Non-pigmented ciliary epithelial cell (primary cell): ENCODE measurements around the gene CELF2.
"Not testable (repeated sequence)": the region's sequence is repeated elsewhere in the genome, so short reads cannot be mapped to it uniquely, and the experiment has no call there.

ENCODE experiments used
- DNase-seq: peaks from one replicate; pipeline ENCODE4 v3.0.0-alpha.2; 2010; ENCODE audit warnings: low read depth

The CELF2 gene

DNA sequence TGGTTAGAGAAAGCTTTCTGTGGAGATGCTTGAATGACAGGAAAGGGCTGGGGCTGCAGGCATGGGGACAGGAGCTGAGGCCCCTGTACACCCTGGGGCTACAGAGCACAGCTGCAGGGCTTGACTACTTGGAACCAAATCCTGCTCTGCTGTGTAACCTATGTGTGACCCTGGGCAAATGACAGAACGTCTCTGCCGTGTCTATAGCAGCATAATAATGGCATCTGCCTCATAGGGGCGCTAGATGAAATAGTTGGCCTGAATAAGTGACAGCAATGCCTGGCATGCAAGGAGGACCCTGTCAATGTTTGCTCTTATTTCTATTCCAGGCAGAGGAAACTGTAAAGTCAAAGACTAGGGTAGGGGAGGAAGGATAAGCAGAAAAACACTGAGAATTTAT lies 339.8 kb downstream of the CELF2 start:
- no peak for DNase-seq

DNA sequence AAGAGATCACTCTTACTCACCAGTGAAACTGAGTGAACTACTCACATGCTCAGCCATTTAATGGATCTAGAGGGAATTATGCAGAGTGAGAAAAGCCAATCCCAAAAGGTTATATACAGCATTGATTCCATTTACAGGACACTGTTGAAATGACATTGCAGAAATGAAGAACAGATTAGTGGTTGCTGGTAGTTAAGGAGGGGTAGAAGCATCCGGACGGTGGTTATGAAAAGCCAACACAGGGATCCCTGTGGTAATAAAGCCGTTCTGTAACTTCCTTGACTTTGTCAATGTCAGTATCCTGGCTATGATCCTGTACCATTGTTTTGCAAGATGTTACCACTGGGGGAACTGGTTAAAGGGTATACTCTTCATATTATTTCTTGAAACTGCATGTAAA lies 340.3 kb downstream of the CELF2 start:
- no peak for DNase-seq

DNA sequence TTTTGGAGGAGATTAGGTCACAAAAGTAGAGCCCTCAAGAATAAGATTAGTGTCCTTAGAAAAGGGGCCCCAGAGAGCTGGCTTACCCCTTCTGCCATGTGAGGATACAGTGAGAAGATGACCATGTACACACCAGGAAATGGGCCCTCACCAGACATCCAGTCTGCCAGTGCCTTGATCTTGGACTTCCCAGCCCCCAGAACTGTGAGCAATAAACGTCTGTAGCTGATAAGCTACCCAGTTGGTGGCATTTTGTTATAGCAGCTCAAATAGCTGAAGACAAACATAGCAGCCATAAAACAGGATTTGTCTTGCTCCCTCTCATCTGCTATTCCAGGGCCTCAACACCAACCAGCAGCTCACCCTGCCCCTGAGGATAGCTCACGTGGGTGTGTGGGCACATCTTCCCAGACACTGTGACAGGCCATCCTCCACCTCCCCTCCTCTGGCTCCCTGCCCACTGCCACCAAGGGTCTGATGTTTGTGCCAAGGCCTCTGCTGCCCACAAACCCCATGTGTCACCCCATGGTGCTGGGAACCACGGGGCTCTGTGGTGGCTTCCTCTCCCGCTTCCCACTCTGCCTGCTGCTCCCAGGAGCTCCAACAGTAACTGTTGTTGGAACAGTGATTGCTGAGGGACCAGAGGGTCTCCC lies 341.4 kb downstream of the CELF2 start:
- DNase-seq, result no peak

DNA sequence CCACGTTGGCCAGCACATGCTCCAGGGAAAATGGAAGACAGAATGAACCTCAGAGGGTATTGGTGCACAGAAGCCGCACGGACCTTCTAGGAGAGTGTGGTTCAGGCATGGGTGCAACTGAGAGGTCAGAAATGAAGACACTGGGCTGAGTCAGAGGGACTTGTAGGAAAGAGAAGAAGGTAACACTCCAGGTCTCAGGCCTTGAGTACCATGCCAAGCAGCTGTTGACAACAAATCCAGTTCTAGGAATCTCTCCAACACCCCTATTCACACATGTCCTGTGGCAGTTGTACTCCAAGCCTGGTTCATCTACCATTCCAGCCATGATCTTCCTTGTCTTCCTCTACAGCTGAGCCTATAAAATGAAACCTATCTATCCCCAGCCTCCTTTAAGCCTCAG lies 342.2 kb downstream of the CELF2 start:
- no peak for DNase-seq

DNA sequence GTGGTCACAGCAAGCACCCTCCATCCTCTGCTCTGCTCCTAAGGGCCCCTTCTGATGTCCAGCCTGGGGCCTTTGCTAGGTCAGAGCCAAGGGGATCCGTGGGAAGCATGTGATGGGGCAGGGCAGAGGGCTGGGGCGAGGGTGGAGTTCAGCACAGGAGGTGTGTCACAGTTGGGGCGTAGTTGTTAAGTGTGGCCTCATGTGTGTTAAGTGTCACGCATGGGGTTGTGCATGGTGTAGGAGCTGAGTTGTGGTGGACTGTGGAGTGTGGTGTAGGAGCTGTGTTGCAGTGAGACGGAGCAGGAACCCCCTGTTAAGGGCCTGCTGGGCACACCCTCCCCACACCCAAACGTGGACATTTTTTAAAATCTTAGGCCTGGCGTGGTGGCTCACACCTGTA lies 345.8 kb downstream of the CELF2 start:
- no peak for DNase-seq

DNA sequence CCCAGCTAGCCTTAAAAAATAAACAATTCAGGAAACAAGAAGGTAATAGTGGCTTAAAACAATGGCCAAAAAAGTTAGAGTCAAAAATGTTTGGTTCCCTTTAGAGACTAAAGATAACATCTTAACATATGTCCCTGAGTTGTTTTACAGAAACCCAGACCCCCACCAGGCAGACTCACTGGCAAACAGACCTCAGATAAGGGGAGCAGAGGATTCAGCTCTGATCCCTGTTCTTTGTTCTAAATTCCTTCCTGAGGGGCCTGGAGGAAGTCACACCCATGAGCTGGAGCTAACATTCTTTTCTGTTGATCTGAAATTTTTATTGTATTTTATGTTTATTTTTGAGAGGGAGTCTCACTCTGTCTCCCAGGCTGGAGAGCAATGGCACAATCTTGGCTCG lies 346.6 kb downstream of the CELF2 start:
- no peak for DNase-seq

DNA sequence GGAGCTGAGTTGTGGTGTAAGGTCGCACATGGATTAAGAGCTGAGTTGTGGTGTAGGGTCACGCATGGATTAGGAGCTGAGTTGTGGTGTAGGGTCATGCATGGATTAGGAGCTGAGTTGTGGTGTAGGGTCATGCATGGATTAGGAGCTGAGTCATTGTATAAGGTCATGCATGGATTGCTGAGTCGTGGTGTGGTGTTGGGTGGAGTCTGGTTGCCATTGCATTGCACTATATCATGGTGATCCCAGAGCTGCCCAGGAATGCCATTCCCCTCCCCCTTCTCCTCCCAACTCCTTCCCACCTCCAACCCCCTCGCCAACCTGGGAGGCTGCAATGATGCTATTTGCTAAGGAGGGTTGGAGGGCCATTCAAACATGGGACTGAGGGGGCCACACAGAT lies 349.2 kb downstream of the CELF2 start:
- DNase-seq, result not testable (repeated sequence)

DNA sequence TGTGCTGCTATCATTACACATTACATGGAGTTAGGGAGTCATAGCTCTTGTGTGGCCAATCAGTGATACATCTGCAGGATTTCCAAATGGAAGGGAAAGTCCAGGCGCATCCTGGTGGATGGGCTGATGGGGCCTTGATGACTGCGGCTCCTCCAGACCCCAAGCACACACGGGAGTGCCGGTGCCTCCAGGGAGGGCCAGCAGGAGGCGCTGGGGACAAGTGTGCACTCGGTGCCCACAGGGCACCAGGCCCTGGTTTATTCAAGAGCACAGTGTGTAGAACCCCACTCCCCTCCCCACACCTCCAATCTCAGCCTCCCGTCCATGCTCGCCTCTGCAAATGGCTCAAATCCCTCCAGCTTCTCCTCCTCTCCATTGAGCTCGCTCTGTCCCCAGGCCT lies 349.8 kb downstream of the CELF2 start:
- DNase-seq, result no peak

DNA sequence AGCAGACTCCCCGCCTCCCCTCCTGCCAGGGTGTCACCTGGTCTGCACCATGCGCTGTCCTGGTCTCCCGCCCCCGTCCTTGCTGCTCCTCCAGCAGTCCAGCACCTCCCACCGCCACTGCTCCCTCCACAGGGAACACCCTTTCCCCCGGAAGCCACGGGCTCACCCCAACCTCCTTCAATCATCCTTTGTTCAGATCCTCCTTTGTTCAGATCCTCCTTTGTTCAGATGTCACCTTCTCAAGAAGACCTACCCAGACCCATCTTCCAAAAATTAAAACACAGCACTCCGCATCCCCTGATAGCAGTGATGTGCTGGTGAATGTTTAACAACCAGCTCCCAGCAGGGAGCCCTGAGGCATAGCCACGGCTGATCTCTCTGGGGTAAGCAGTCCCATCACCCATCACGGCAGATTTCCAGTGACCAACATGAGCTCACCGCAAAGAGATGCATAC lies 356.1 kb downstream of the CELF2 start:
- DNase-seq, result no peak

DNA sequence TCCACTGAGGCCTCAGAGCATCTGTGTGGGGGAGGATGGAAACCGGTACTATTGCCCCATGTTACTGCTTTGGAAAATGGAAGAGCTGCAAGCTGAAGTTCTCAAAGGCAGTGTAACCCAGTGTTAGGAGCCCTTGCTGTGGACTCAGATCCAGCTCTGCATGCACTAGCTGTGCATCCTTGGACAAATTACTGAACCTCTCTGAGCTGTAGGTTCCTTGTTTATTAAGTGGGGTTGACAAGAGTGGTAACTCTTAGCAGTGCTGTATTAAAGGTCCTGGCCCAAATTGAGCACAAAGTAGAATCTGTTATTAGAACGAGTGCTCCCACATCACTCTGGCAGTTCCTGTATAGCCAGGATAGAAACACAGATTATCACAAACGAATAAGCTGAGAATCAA lies 359.6 kb downstream of the CELF2 start:
- no peak for DNase-seq

DNA sequence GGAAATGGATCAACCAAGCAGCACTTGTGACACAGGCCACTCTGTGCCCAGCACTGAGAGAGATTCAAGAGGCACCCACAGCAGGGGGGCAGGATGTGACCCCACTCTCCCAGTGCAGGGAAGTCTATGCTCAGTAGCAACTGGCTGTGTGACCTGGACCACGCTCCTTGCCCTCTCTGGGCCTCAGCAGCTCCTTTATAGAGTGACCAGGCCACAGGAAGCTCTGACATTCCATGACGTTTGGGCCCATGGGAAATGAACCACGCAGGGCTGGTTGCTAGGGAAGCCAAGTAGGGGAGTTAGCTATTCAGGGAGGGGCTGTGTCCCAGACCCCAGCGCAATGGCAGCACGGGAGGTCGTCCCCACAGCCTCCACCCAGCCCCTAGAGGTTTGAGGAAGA lies 361.2 kb downstream of the CELF2 start:
- DNase-seq, result no peak

DNA sequence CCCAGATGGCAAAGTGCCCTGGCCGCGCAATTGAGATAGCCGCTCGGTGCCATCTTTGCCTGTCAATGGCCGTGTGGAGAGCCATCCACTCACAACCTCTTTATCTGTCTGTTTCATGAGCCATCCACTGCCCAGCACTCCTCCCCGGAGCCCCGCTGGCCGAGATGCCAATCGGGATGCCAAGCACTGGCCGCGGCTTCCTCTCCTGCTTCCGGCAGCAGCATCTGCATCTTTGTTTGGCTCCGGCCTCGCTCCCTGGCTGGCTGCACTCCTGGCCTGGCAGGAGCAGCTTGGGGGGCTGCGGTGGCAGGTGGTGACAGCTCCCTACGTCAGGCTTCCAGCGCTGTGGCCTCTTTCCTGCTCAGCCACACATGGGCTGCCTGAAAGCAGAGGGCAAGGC lies 362.1 kb downstream of the CELF2 start:
- no peak for DNase-seq

DNA sequence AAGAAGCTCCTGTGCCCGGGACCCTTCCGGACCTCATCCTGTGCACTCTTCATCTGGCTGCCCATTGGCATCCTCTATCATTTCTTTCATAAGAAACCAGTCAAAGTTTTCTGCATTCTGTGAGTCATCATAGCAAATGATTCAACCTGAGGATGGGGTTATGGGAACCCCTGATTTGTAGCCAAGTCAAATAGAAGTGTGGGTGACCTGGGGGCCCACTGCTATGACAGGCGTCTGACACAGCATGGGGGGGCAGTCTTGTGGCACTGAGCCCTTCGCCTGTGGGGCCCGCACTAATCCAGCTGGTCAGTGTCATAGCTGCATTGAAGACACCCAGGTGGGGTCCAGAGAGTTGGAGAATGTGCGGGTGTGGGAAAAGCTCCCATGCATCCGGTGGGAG lies 363.4 kb downstream of the CELF2 start:
- DNase-seq, result no peak

DNA sequence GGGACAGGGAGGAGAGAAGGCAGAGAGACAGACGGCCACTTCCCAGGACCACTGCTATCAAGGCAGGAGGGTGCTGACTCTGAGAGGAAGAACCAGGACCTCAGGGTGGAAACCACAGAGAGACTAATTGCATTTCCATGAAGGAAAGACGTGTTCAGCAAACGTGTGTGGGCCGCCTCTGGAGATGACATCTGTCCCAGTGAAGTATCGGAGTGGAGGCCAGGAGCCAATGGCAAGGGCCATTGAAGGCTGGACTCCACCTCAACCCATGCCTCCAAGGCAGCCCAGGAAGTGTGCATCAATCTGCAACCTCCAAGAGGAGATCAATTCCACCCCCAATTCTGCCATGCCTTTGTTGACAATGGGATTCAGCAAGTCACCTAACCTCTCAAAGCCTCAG lies 363.8 kb downstream of the CELF2 start:
- no peak for DNase-seq

DNA sequence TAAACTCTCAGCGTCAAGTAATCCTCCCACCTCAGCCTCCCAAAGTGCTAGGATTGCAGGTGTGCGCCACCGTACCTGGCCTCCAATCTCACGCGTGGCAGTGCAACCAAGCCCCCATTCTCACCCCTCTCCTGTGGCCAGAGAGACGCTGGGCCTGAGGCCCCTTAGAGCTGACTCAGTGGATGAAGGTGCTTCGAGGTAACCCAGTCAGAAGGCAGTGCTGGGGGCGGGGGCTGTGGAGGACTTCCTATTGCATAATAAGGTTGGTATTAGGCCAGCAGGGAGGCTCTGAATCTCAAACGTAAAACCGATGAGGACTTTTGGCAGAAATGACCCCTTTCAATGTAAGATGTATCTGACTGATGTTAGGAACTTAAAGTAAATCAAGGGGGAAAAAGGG lies 364.5 kb downstream of the CELF2 start:
- no peak for DNase-seq

DNA sequence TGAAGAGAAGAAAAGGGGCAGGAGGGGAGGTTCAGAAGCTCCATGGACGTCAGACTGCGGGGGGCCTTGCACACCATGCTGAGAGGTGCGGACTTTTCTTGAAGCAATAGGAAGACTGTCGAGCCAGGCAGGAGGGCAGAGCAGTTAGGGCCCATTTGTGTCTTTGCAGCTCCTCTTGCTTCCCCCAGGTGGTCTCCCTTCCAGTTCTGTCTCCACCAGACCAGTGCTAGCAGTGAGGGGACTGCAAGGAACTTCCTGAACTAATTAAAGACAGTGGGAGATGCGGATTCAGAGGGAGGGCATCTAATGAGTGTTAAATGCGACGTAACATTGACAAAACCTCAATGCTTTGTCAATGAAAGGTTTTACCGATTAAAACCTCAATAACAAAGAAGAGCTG lies 368.4 kb downstream of the CELF2 start:
- DNase-seq, result no peak
